GM23338 (cell line): ENCODE data around the gene CCDC74B. TPM values are rescaled to one million over a fixed set of nuclear protein-coding genes. Genes with fewer than 3 reads are reported as not detected.
"Not testable (repeated sequence)": the region's sequence is repeated elsewhere in the genome, so short reads cannot be mapped to it uniquely, and the experiment has no call there.

ENCODE experiments used
- ATAC-seq: fragments of 200-7000 bp; cut with Tn5 transposase; 3 replicates; pipeline ENCODE4 v1.9.1; 2020
- DNase-seq: peaks from one replicate; pipeline ENCODE4 v3.0.0-alpha.2; 2015; ENCODE audit warnings: low spot score
- H2AFZ ChIP-seq: fragments of 200-600 bp; sonication (generic); 2 replicates; pipeline ENCODE4 v1.8.0; 2016; ENCODE audit warnings: antibody characterized with exemption, mild to moderate bottlenecking, moderate library complexity
- H3F3A ChIP-seq: fragments of 200-600 bp; sonication (generic); replicated peaks from 2 replicates; pipeline ENCODE4 v1.8.0; 2017; ENCODE audit warnings: antibody characterized with exemption, mixed run types, low read depth
- H3K27ac ChIP-seq: fragments of 200-600 bp; sonication (generic); 2 replicates; pipeline ENCODE4 v1.6.1; 2016; ENCODE audit warnings: low read depth
- H3K27me3 ChIP-seq: fragments of 200-600 bp; sonication (generic); 2 replicates; pipeline ENCODE4 v1.8.0; 2016; ENCODE audit warnings: mild to moderate bottlenecking, mixed run types, moderate library complexity; ENCODE audit not compliant: insufficient read depth
- H3K36me3 ChIP-seq: fragments of 200-600 bp; sonication (generic); 2 replicates; pipeline ENCODE4 v1.8.0; 2016; ENCODE audit warnings: mild to moderate bottlenecking; ENCODE audit not compliant: insufficient read depth
- H3K4me1 ChIP-seq: fragments of 200-600 bp; sonication (generic); 2 replicates; pipeline ENCODE4 v1.8.0; 2016; ENCODE audit warnings: mild to moderate bottlenecking, moderate library complexity; ENCODE audit not compliant: insufficient read depth
- H3K4me2 ChIP-seq: fragments of 200-600 bp; sonication (generic); 2 replicates; pipeline ENCODE4 v1.7.1; 2017; ENCODE audit warnings: mixed run types
- H3K4me3 ChIP-seq: fragments of 200-600 bp; sonication (generic); 2 replicates; pipeline ENCODE4 v1.6.1; 2016; ENCODE audit warnings: mixed run types
- H3K79me2 ChIP-seq: fragments of 200-600 bp; sonication (generic); replicated peaks from 2 replicates; pipeline ENCODE4 v1.8.0; 2017; ENCODE audit warnings: mild to moderate bottlenecking; ENCODE audit not compliant: insufficient read depth
- H3K9me2 ChIP-seq: fragments of 200-600 bp; sonication (generic); 2 replicates; pipeline ENCODE4 v1.8.0; 2017; ENCODE audit not compliant: insufficient read depth
- H4K20me1 ChIP-seq: fragments of 200-600 bp; sonication (generic); replicated peaks from 2 replicates; pipeline ENCODE4 v1.8.0; 2017; ENCODE audit warnings: mild to moderate bottlenecking; ENCODE audit not compliant: insufficient read depth
- H3K27ac Mint-ChIP-seq: 2 replicates; pipeline ENCODE4 v1.8.0; 2020; ENCODE audit warnings: inconsistent platforms, mild to moderate bottlenecking, moderate library complexity, mixed read lengths
- H3K27me3 Mint-ChIP-seq: 3 replicates; pipeline ENCODE4 v1.8.0; 2022; ENCODE audit warnings: low read depth, mild to moderate bottlenecking, moderate library complexity, mixed read lengths, inconsistent platforms; ENCODE audit not compliant: insufficient read depth, poor library complexity
- H3K36me3 Mint-ChIP-seq: 3 replicates; pipeline ENCODE4 v1.8.0; 2021; ENCODE audit warnings: low read depth, mild to moderate bottlenecking, inconsistent platforms, moderate library complexity, mixed read lengths
- H3K4me1 Mint-ChIP-seq: 3 replicates; pipeline ENCODE4 v1.8.0; 2020; ENCODE audit warnings: mild to moderate bottlenecking, inconsistent platforms, mixed read lengths
- H3K4me3 Mint-ChIP-seq: 3 replicates; pipeline ENCODE4 v1.8.0; 2021; ENCODE audit warnings: moderate library complexity, mild to moderate bottlenecking, inconsistent platforms, mixed read lengths
- H3K9me3 Mint-ChIP-seq: 3 replicates; pipeline ENCODE4 v1.8.0; 2020; ENCODE audit warnings: moderate library complexity, mild to moderate bottlenecking, inconsistent platforms, mixed read lengths
- JUNB ChIP-seq: IDR thresholded peaks from one replicate; pipeline ENCODE4 v1.6.1; 2016; ENCODE audit warnings: antibody characterized with exemption; ENCODE audit not compliant: unreplicated experiment
- NANOG ChIP-seq: IDR thresholded peaks from 2 replicates; pipeline ENCODE4 v1.6.1; 2016; ENCODE audit warnings: antibody characterized with exemption, borderline replicate concordance
- POLR2AphosphoS5 ChIP-seq: IDR thresholded peaks from 2 replicates; pipeline ENCODE4 v1.6.1; 2016; ENCODE audit warnings: antibody characterized with exemption, low read depth
- STAT1 ChIP-seq: IDR thresholded peaks from one replicate; pipeline ENCODE4 v1.6.1; 2016; ENCODE audit warnings: antibody characterized with exemption; ENCODE audit not compliant: unreplicated experiment
- ZNF331 ChIP-seq: fragments of 250-450 bp; sonication (Bioruptor Pico); IDR thresholded peaks from 2 replicates; pipeline ENCODE4 v1.5.0; 2020; ENCODE audit warnings: low read depth, mild to moderate bottlenecking, moderate library complexity
- polyA plus RNA-seq: library from polyadenylated mRNA; unstranded; fragments of >200 nt; fragmentation: Nextera tagmentation; extraction: Ambion mirVana; gene quantifications from 2 replicates; pipeline ENCODE4 v1.2.1, GENCODE V29; 2016
- total RNA-seq: library from RNA; depleted of rRNA; stranded (reverse); fragments of >200 nt; shearing (Covaris generic); gene quantifications from 2 replicates; pipeline ENCODE4 v1.2.3, GENCODE V29; 2014
- TF ChIP-seq, protein P1 (sequence below): IDR thresholded peaks from one replicate; pipeline ENCODE4 v1.6.1; 2018; ENCODE audit warnings: antibody characterized with exemption; ENCODE audit not compliant: unreplicated experiment

Gene CCDC74B
- total and polyA plus RNA-seq, 2 experiments from 2014 or later, result 16.4 to 34.5 TPM

DNA sequence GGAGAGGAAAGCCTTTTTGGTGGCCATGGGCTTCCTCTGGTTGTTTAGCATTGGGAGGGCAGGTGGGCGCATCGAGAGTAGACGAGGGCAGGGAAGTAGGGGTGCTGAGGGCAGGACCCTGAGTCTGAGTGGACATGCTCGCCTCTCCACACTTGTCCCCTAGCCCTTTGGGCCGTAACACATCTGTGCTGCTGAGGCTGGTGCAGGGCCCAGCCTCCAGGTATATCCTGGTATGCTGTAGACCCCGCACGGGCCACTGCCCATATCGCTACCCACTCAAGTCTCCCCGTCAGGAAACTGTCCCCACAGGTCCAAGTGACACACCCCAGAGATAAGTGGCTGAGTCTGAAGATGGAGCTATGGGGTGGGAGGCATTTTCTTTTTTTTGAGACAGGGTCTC is 13.7 kb upstream of the CCDC74B start:
- Histone ChIP-seq H4K20me1 (no peaks in the 10 kb centered on the region; the same call in 1 of the 2 replicates), H3K4me1 (no peaks in the 10 kb centered on the region), H3K36me3 (no peaks in the 10 kb centered on the region), H3K27ac (no peak overlapping the region), H3K4me2 (no peak overlapping the region), H2AFZ (no peak overlapping the region), H3K4me3 (no peak overlapping the region), H3K79me2 (no peaks in the 10 kb centered on the region), H3K9me2 (no peaks in the 10 kb centered on the region), H3K27me3 (no peaks in the 10 kb centered on the region), H3F3A (no peaks in the 10 kb centered on the region)
- H3K36me3 Mint-ChIP-seq, result peaks cover 39% of the 10 kb centered on the region
- no peak overlapping the region for H3K27ac Mint-ChIP-seq
- TF ChIP-seq NANOG (no peak), POLR2AphosphoS5 (no peak), JUNB (no peak), STAT1 (no peak), ZNF331 (CRISPR knock-in tag) (no peak)
- TF ChIP-seq, protein P1, sequence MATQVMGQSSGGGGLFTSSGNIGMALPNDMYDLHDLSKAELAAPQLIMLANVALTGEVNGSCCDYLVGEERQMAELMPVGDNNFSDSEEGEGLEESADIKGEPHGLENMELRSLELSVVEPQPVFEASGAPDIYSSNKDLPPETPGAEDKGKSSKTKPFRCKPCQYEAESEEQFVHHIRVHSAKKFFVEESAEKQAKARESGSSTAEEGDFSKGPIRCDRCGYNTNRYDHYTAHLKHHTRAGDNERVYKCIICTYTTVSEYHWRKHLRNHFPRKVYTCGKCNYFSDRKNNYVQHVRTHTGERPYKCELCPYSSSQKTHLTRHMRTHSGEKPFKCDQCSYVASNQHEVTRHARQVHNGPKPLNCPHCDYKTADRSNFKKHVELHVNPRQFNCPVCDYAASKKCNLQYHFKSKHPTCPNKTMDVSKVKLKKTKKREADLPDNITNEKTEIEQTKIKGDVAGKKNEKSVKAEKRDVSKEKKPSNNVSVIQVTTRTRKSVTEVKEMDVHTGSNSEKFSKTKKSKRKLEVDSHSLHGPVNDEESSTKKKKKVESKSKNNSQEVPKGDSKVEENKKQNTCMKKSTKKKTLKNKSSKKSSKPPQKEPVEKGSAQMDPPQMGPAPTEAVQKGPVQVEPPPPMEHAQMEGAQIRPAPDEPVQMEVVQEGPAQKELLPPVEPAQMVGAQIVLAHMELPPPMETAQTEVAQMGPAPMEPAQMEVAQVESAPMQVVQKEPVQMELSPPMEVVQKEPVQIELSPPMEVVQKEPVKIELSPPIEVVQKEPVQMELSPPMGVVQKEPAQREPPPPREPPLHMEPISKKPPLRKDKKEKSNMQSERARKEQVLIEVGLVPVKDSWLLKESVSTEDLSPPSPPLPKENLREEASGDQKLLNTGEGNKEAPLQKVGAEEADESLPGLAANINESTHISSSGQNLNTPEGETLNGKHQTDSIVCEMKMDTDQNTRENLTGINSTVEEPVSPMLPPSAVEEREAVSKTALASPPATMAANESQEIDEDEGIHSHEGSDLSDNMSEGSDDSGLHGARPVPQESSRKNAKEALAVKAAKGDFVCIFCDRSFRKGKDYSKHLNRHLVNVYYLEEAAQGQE, result no peak
- peaks cover 10% of the 10 kb centered on the region for H3K27me3 Mint-ChIP-seq
- ATAC-seq (no peak), DNase-seq (no peak)
- no peaks in the 10 kb centered on the region for H3K9me3 Mint-ChIP-seq
- H3K4me1 Mint-ChIP-seq, result peaks cover 3% of the 10 kb centered on the region; the same call in 2 of the 3 replicates
- H3K4me3 Mint-ChIP-seq, result no peak overlapping the region

DNA sequence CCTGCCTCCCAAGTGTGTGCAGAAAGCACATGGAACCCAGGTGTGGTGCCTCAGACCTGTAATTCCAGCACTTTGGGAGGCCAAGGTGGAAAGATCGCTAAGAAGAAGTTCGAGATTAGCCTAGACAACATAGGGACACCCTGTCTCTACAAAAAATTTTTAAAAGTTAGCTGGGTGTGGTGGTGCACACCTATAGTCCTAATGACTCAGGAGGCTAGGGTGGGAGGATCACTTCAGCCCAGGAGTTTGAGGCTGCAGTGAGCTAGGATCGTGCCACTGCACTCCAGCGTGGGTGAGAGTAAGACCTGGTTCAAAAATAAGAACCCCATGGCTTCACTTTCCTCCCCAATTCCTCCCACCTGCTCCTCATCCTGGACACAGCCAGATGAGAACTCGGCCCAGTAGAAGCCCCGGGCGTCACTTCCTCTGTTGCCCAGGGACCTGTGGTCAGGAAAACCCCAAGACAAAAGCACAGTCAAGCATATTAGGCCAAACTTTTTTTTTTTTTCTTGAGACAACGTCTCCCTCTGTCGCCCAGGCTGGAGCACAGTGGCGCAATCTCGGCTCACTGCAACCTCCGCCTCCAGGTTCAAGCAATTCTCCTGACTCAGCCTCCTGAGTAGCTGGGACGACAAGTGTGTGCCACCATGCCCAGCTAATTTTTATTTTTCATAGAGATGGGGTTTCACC is 13.1 kb upstream of the CCDC74B start:
- not testable (repeated sequence) for H4K20me1 ChIP-seq, H3K4me2 ChIP-seq, H3K27ac ChIP-seq, H3K4me3 Mint-ChIP-seq, DNase-seq, ATAC-seq, H3K4me1 ChIP-seq, H3K9me2 ChIP-seq, H3K4me3 ChIP-seq, H3K9me3 Mint-ChIP-seq, H2AFZ ChIP-seq, H3K4me1 Mint-ChIP-seq, H3K36me3 ChIP-seq, H3K27me3 ChIP-seq, H3K27ac Mint-ChIP-seq, H3K79me2 ChIP-seq, H3F3A ChIP-seq
- peaks cover 11% of the 10 kb centered on the region for H3K27me3 Mint-ChIP-seq
- H3K36me3 Mint-ChIP-seq, result peaks cover 39% of the 10 kb centered on the region

DNA sequence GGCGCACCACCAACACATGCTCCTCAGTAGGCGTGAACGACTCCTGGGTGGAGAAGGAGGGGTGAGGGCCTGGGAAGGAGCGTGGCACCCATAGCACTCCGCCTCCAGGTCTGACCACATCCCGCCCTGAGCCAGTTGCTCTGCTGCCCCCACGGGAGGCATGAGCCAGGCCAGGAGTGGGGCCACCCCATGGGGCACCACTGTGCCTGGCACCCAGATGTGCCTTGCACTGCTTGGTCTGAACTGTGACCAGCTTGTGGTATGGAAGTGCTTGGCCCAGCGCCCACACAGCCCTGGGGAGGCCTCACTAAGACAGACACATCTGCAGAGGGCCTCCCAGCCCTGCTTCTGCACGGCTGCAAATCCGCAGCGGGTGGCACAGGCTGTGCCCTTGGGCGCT is 12.4 kb upstream of the CCDC74B start:
- H2AFZ ChIP-seq, H3K9me3 Mint-ChIP-seq, H3K36me3 ChIP-seq, H3K9me2 ChIP-seq, H3K27me3 ChIP-seq, DNase-seq, H3K27ac Mint-ChIP-seq, H3K4me1 ChIP-seq, H3K79me2 ChIP-seq, H3K4me1 Mint-ChIP-seq, H3F3A ChIP-seq, ATAC-seq, H3K4me3 ChIP-seq, H3K4me3 Mint-ChIP-seq, H3K27ac ChIP-seq, H3K4me2 ChIP-seq, H4K20me1 ChIP-seq: not testable (repeated sequence)
- peaks cover 35% of the 10 kb centered on the region for H3K36me3 Mint-ChIP-seq
- peaks cover 11% of the 10 kb centered on the region for H3K27me3 Mint-ChIP-seq
